Measurements from ENCODE around the gene LYSMD1. TPM values are rescaled to one million over a fixed set of nuclear protein-coding genes. Genes with fewer than 3 reads are reported as not detected.

The LYSMD1 gene
- 4.5 and 5.1 TPM in 2 replicates for polyA plus RNA-seq (2012; rRNA removed)
- 3.7 and 4.4 TPM in 2 replicates for polyA plus RNA-seq (2012; cell fraction: cytosol; rRNA removed)
- polyA plus RNA-seq (2012; cell fraction: nucleus; rRNA removed): 7.1 and 7.3 TPM in 2 replicates

- peak within 1 kb of the TSS; percentile 89 for H2AFZ ChIP-seq (ENCODE audit: low read depth)
- WGBS (ENCODE audit: low lambda C conversion rate): under 1% methylated on average over 38 of the region's 38 CpGs
- POLR2A ChIA-PET: interaction anchor here (0.6 to 1.0 kb wide), 3 partner anchors 23 to 95 kb away, joined by 3 to 4 read pairs (median 3); partner anchors contain the start of gene GABPB2
- TF ChIP-seq EZH2phosphoT487 (IDR thresholded peaks at IDR 0.05; ENCODE audit: borderline replicate concordance, low read depth) (no peak), GATA2 (CRISPR knock-in tag; IDR thresholded peaks at IDR 0.05) (peak; percentile 24; the same call in 1 of the 2 replicates), IRF3 (IDR thresholded peaks at IDR 0.05; ENCODE audit: low read depth, low read length) (no peak), EP300 (IDR thresholded peaks at IDR 0.05; ENCODE audit: borderline replicate concordance in 1 of 2, low read depth in 1 of 2, low read length in 1 of 2) (peak in 1 of 2 experiments; percentile 34; a peak in 2 of 4 replicates), SMC3 (IDR thresholded peaks at IDR 0.05; ENCODE audit: low read depth, low read length) (no peak), TEAD4 (IDR thresholded peaks at IDR 0.05; ENCODE audit: borderline replicate concordance, insufficient read depth) (no peak), JUND (IDR thresholded peaks at IDR 0.05) (no peak; the same call in 1 of the 2 replicates), REST (IDR thresholded peaks at IDR 0.05; ENCODE audit: low read depth, low read length) (peak; percentile 82), RXRA (IDR thresholded peaks at IDR 0.05; ENCODE audit: borderline replicate concordance, low read depth) (no peak; the same call in 1 of the 2 replicates), MEF2A (IDR thresholded peaks at IDR 0.05; ENCODE audit: borderline replicate concordance, low read depth) (no peak), TCF12 (IDR thresholded peaks at IDR 0.05) (peak; percentile 65; the same call in 1 of the 2 replicates), FOXM1 (IDR thresholded peaks at IDR 0.05; ENCODE audit: low read depth) (no peak), CTCF (IDR thresholded peaks at IDR 0.05) (no peak), RAD21 (IDR thresholded peaks at IDR 0.05; ENCODE audit: low read length) (no peak), TAF1 (IDR thresholded peaks at IDR 0.05; ENCODE audit: borderline replicate concordance, low read depth, low read length) (peak; percentile 79), FOSL2 (IDR thresholded peaks at IDR 0.05; ENCODE audit: borderline replicate concordance, low read depth) (no peak), YY1 (IDR thresholded peaks at IDR 0.05; ENCODE audit: low read depth) (peak; percentile 69; the same call in 1 of the 2 replicates), RCOR1 (IDR thresholded peaks at IDR 0.05; ENCODE audit: low read length) (peak; percentile 74; the same call in 1 of the 2 replicates), ZBTB33 (IDR thresholded peaks at IDR 0.05; ENCODE audit: borderline replicate concordance, low read depth) (peak; percentile 93), USF2 (IDR thresholded peaks at IDR 0.05; ENCODE audit: borderline replicate concordance, low read depth, low read length) (no peak)
These were observed at the start of gene LYSMD1, which contains the start of gene SCNM1 for GRCh38 chr1:151165738-151166504. Gene LYSMD1, minus strand, starts transcription at chr1:151165902. Its CDS starts 644 bp downstream, at chr1:151165258. Gene SCNM1, plus strand, starts transcription at chr1:151166144. Its CDS starts 9 bp downstream, at chr1:151166153.

More at GRCh38 chr1:151165738-151166504, at the start of gene LYSMD1, which contains the start of gene SCNM1:
- no peaks in the 10 kb centered on the region for H3K9me2 ChIP-seq
- no peaks in the 10 kb centered on the region for H4K20me1 ChIP-seq (ENCODE audit: insufficient read depth)
- peaks cover 40% of the 10 kb centered on the region for H3K79me2 ChIP-seq (ENCODE audit: insufficient read depth)
- peaks cover 17 to 35% of the 10 kb centered on the region in 2 experiments for H3K36me3 ChIP-seq (replicated peaks in 1 of 2; ENCODE audit: control insufficient read depth in 1 of 2, insufficient read depth in 2 of 2, low read length in 1 of 2)
- peak within 1 kb of the TSS; percentile 84 to 86 for H3K4me3 ChIP-seq (ENCODE audit: low read depth in 2 of 2, low read length in 1 of 2)
- peak; percentile 88 for DNase-seq
- H3K9ac ChIP-seq: peak within 1 kb of the TSS; percentile 83
- H3F3A ChIP-seq (replicated peaks; ENCODE audit: insufficient read depth): no peaks in the 10 kb centered on the region
- no peaks in the 10 kb centered on the region for H3K9me3 ChIP-seq
- H3K27ac ChIP-seq (ENCODE audit: low read depth in 2 of 2, low read length in 1 of 2): peak within 1 kb of the TSS; percentile 76 to 92
- peak within 1 kb of the TSS; percentile 95 for H3K4me2 ChIP-seq
- no peaks in the 10 kb centered on the region for H3K27me3 ChIP-seq (ENCODE audit: insufficient read depth)
- CTCF ChIA-PET: interaction anchor here (0.6 to 1.8 kb wide), 7 partner anchors 10 to 142 kb away, joined by 3 to 12 read pairs (median 4); partner anchors contain the start of genes GABPB2, TMOD4, TNFAIP8L2 and VPS72
- H3K4me1 ChIP-seq (ENCODE audit: control insufficient read depth in 1 of 2, insufficient read depth in 2 of 2, low read depth in 1 of 2, low read length in 1 of 2): peaks cover 4 to 15% of the 10 kb centered on the region in 2 experiments; a peak in 2 of 4 replicates
